Calu3 (cell line): ENCODE measurements around the gene RBM33. TPM values are rescaled to one million over a fixed set of nuclear protein-coding genes. Genes with fewer than 3 reads are reported as not detected.
A peak's percentile ranks its signal among the peaks of the same experiment; 100 is the strongest.

Experiments
- BruUV-seq: library from RNA; stranded (reverse); fragments of 400-500 nt; replicated peaks from 2 replicates; lab custom pipeline; 2021; lab: Mats Ljungman, UMichigan
- CTCF ChIA-PET: fragments of 300-600 bp; sonication (Branson Sonifier 250); formaldehyde crosslinking; loops from one replicate; lab custom pipeline; 2022; ENCODE audit warnings: antibody characterized with exemption; lab: Charles Lee
- DNase-seq: peaks from one replicate; pipeline ENCODE4 v3.0.0; 2022
- H3K27ac Mint-ChIP-seq: one replicate; pipeline ENCODE4 v1.8.0; 2022; ENCODE audit warnings: mixed read lengths; ENCODE audit not compliant: unreplicated experiment
- H3K27me3 Mint-ChIP-seq: one replicate; pipeline ENCODE4 v1.8.0; 2022; ENCODE audit warnings: mixed read lengths; ENCODE audit not compliant: unreplicated experiment
- H3K36me3 Mint-ChIP-seq: one replicate; pipeline ENCODE4 v1.8.0; 2022; ENCODE audit warnings: mild to moderate bottlenecking, moderate library complexity, mixed read lengths; ENCODE audit not compliant: insufficient read depth, unreplicated experiment
- H3K4me1 Mint-ChIP-seq: one replicate; pipeline ENCODE4 v1.8.0; 2022; ENCODE audit warnings: mild to moderate bottlenecking, low read depth, mixed read lengths; ENCODE audit not compliant: unreplicated experiment
- H3K4me3 Mint-ChIP-seq: one replicate; pipeline ENCODE4 v1.8.0; 2022; ENCODE audit warnings: mild to moderate bottlenecking, low read depth, moderate library complexity, mixed read lengths; ENCODE audit not compliant: unreplicated experiment
- H3K9me3 Mint-ChIP-seq: one replicate; pipeline ENCODE4 v1.8.0; 2022; ENCODE audit warnings: low read depth, mixed read lengths; ENCODE audit not compliant: unreplicated experiment
- intact Hi-C: fragments of 100-400 bp; cut with micrococcal nuclease; formaldehyde crosslinking; loops from one replicate; pipeline ENCODE4 v1.10.0; 2022; ENCODE audit not compliant: unreplicated experiment
- total RNA-seq: library from RNA; stranded (reverse); gene quantifications from 2 replicates; pipeline ENCODE4 v1.2.3, GENCODE V29; 2022
- TF ChIP-seq, protein P1 (sequence below): fragments of 200-600 bp; IDR thresholded peaks from one replicate; pipeline ENCODE4 v1.8.0; 2022; ENCODE audit warnings: antibody characterized with exemption; ENCODE audit not compliant: unreplicated experiment

The RBM33 gene
- total RNA-seq, 1 experiment from 2014 or later, result 82.9 TPM

DNA sequence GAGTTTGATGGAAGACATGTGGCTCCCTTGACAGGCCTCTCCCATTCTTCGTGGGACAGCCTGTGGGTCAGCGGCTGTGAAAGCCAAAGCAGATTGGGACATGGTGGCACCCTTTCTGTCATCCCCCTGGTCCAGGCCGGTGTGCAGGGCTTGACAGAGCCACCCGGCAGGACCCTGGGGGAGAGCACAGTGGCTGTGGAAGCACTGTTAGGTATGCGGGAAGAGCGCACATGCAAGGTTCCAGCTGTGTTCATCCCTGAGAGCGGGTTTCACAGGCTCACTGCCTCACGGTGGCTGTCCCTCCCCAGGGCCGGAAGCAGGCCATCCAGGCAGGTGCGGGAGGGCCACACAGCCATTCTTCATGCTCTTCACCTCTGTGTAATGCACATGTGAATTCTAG is 138.0 kb downstream of the RBM33 start:
- no TSS peak for BruUV-seq
- Mint-ChIP-seq H3K4me3 (no peak overlapping the region), H3K27ac (no peak overlapping the region), H3K4me1 (no peaks in the 10 kb centered on the region), H3K36me3 (peaks cover 30% of the 10 kb centered on the region), H3K9me3 (no peaks in the 10 kb centered on the region), H3K27me3 (peaks cover 4% of the 10 kb centered on the region)
- intact Hi-C loops, result no loop called here
- TF ChIP-seq, protein P1, sequence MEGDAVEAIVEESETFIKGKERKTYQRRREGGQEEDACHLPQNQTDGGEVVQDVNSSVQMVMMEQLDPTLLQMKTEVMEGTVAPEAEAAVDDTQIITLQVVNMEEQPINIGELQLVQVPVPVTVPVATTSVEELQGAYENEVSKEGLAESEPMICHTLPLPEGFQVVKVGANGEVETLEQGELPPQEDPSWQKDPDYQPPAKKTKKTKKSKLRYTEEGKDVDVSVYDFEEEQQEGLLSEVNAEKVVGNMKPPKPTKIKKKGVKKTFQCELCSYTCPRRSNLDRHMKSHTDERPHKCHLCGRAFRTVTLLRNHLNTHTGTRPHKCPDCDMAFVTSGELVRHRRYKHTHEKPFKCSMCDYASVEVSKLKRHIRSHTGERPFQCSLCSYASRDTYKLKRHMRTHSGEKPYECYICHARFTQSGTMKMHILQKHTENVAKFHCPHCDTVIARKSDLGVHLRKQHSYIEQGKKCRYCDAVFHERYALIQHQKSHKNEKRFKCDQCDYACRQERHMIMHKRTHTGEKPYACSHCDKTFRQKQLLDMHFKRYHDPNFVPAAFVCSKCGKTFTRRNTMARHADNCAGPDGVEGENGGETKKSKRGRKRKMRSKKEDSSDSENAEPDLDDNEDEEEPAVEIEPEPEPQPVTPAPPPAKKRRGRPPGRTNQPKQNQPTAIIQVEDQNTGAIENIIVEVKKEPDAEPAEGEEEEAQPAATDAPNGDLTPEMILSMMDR, result no peak
- DNase-seq, result no peak
- CTCF ChIA-PET, result no interaction called here

DNA sequence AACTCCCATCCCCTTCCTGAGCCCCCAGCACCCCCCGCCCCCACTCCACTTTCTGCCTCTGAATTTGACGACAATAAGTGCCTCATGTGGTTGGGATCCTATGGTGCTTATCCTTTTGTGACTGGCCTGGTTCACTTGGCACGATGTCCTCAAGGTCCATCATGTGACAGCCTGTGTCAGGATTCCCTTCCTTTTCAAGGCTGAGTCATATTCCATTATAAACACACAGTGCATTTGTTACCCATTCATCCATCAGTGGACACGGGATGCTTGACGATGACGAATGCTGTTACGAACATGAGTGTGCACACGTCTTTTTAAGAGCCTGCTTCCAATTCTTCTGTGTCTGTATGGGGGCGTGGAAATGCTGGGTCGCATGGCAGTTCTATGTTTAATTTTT is 141.1 kb downstream of the RBM33 start:
- no TSS peak for BruUV-seq
- peaks cover 31% of the 10 kb centered on the region for H3K36me3 Mint-ChIP-seq
- H3K27me3 Mint-ChIP-seq, result peaks cover 13% of the 10 kb centered on the region
- DNase-seq, result no peak
- no peak overlapping the region for H3K27ac Mint-ChIP-seq
- CTCF ChIA-PET, result no interaction called here
- TF ChIP-seq, protein P1, result no peak
- H3K4me3 Mint-ChIP-seq, result no peak overlapping the region
- no peaks in the 10 kb centered on the region for H3K4me1 Mint-ChIP-seq
- no peaks in the 10 kb centered on the region for H3K9me3 Mint-ChIP-seq
- intact Hi-C loops, result no loop called here

DNA sequence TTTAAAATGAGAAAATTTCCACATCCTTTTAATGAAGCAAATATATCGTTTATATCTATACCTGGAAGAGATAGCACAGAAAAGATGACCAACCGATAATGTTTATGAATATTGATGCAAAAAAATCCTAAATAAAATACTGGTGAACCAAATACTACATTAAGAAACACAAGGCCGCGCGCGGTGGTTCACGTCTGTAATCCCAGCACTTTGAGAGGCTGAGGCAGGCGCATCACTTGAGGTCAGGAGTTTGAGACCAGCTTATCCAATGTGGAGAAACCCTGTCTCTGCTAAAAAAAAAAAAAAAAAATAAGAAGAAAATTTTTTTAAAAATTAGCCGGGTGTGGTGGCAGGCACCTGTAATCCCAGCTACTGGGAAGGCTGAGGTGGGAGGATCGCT is 142.0 kb downstream of the RBM33 start:
- Mint-ChIP-seq H3K36me3 (peaks cover 22% of the 10 kb centered on the region), H3K4me3 (no peak overlapping the region), H3K4me1 (no peaks in the 10 kb centered on the region), H3K27ac (no peak overlapping the region), H3K27me3 (peaks cover 13% of the 10 kb centered on the region), H3K9me3 (no peaks in the 10 kb centered on the region)
- intact Hi-C loops, result no loop called here
- CTCF ChIA-PET, result interaction anchor here (0.6 to 1.2 kb wide), 3 partner anchors 22 to 1156 kb away, joined by 4 read pairs; no protein-coding TSS in a partner anchor
- no peak for DNase-seq
- TF ChIP-seq, protein P1, result no peak
- TSS peak; percentile 25 for BruUV-seq

DNA sequence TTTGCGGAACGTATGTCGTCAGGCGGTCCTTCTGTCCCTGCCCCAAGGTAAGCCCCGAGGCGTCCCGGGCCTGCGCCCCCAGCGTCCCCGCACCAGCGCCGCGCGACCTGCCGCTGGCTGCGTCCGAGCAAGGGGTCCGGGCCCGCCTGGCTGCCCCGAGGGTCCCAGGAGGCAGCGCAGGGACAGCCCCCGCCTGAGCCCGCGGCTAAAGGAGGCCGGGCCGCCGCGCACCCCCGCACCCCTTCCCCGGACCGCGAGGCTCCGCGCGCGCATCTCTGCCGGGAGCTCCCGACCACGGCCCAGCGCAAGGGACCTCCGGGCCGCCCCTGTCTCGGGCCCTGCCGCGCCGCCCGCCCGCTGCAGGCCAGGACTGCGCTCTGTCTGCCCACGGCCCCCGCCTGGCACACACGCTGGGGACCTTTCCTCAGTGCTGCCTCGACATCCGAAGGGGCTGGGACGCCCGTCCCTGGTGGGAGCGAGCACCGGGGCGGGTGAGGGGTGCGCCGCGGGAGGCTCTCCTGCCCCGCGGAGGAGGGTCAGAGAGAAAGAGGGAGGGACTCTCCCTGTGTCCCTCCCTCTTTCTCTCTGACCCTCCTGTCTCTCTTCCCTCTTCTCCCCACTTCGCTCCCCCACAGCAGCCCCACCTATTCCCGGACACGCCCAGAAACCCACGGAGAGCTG is 142.8 kb downstream of the RBM33 start:
- intact Hi-C loops, result no loop called here
- no peaks in the 10 kb centered on the region for H3K4me1 Mint-ChIP-seq
- H3K27ac Mint-ChIP-seq, result no peak overlapping the region
- CTCF ChIA-PET, result interaction anchor here (0.6 to 1.2 kb wide), 4 partner anchors 21 to 1155 kb away, joined by 3 to 4 read pairs (median 4); no protein-coding TSS in a partner anchor
- peaks cover 13% of the 10 kb centered on the region for H3K27me3 Mint-ChIP-seq
- peak overlapping the region; percentile 38 for H3K4me3 Mint-ChIP-seq
- TF ChIP-seq, protein P1, result no peak
- DNase-seq, result no peak
- H3K9me3 Mint-ChIP-seq, result no peaks in the 10 kb centered on the region
- H3K36me3 Mint-ChIP-seq, result peaks cover 15% of the 10 kb centered on the region
- BruUV-seq, result no TSS peak
